Measurements from ENCODE around the gene TEAD2. TPM values are rescaled to one million over a fixed set of nuclear protein-coding genes. Genes with fewer than 3 reads are reported as not detected.
"Not testable (repeated sequence)": the region's sequence is repeated elsewhere in the genome, so short reads cannot be mapped to it uniquely, and the experiment has no call there.

Gene TEAD2
- total RNA-seq, 8 experiments from 2014 or later, result 6.0 to 78.1 (median 14.2) TPM

- no peaks in the 10 kb centered on the region for H3K4me1 ChIP-seq (replicated peaks in 1 of 2)
- in situ Hi-C loops (cut with MboI; ENCODE audit: low pct_unique_long_range_greater_than_20kb in 2 of 9, low sequenced_read_pairs in 9 of 9, unreplicated experiment in 9 of 9), result loop anchor here in 1 of 9 experiments (25.0 kb wide), 1 partner anchor 159 kb away; the partner anchor contains the start of gene RCN3
- no peak overlapping the region for H3K27ac ChIP-seq
- 0 to 100% (median 78%) methylated on average over 1 to 3 of the region's 3 CpGs; no CpG with 5 or more reads in 3 of the 10 experiments for WGBS, 10 experiments
- no peak overlapping the region for H3K4me3 ChIP-seq
- no peak for ATAC-seq (replicated peaks in 6 of 8)
Observed at GRCh38 chr19:49378512-49378911, 16.3 kb upstream of the TEAD2 start.

GRCh38 chr19:49374665-49375434, 12.6 kb upstream of the TEAD2 start:
- in situ Hi-C loops (cut with MboI; ENCODE audit: low pct_unique_long_range_greater_than_20kb in 2 of 9, low sequenced_read_pairs in 9 of 9, unreplicated experiment in 9 of 9), result loop anchor here in 1 of 9 experiments (25.0 kb wide), 1 partner anchor 162 kb away; the partner anchor contains the start of gene RCN3
- no peak for ATAC-seq (replicated peaks in 6 of 8)
- H3K4me3 ChIP-seq, result no peak overlapping the region
- WGBS, 10 experiments, result 69 to 96% (median 83%) methylated on average over 1 to 13 of the region's 16 CpGs; no CpG with 5 or more reads in 5 of the 10 experiments
- no peaks in the 10 kb centered on the region for H3K4me1 ChIP-seq (replicated peaks in 1 of 2)
- no peak overlapping the region for H3K27ac ChIP-seq

DNA sequence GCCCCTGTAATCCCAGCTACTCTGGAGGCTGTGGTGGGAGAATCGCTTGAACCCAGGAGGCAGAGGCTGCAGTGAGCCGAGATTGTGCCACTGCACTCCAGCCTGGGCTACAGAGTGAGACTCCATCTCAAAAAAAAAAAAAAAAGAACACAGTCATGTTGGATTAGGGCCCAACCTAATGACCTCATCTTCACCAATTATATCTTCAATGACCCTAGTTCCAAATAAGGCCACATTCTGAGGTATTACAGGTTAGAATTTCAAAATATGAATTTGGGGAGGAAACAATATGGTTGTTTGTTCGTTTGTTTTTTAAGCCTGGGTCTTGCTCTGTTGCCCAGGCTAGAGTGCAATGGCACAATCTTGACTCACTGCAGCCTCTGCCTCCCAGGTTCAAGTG, 11.0 kb upstream of the TEAD2 start:
- in situ Hi-C loops (cut with MboI; ENCODE audit: low pct_unique_long_range_greater_than_20kb in 2 of 9, low sequenced_read_pairs in 9 of 9, unreplicated experiment in 9 of 9); H3K27ac ChIP-seq; H3K4me3 ChIP-seq; ATAC-seq (replicated peaks in 6 of 8); H3K4me1 ChIP-seq (replicated peaks in 1 of 2): not testable (repeated sequence)
- WGBS, 10 experiments, result 0 to 100% (median 80%) methylated on average over 1 to 2 of the region's 3 CpGs; no CpG with 5 or more reads in 2 of the 10 experiments

GRCh38 chr19:49371184-49371583, 9.0 kb upstream of the TEAD2 start:
- Histone ChIP-seq H3K4me3 (no peak overlapping the region), H3K4me1 (replicated peaks in 1 of 2) (no peaks in the 10 kb centered on the region), H3K27ac (no peak overlapping the region)
- ATAC-seq (replicated peaks in 6 of 8), result no peak
- in situ Hi-C loops (cut with MboI; ENCODE audit: low pct_unique_long_range_greater_than_20kb in 2 of 9, low sequenced_read_pairs in 9 of 9, unreplicated experiment in 9 of 9), result no loop called here
- 35 to 100% (median 74%) methylated on average over 1 to 3 of the region's 3 CpGs; no CpG with 5 or more reads in 1 of the 10 experiments for WGBS, 10 experiments

GRCh38 chr19:49368711-49369358, 6.6 kb upstream of the TEAD2 start:
- H3K4me1 ChIP-seq (replicated peaks in 1 of 2), result peaks cover 0 to 5% of the 10 kb centered on the region in 2 donors
- WGBS, 10 experiments, result 63 to 93% (median 86%) methylated on average over 1 to 5 of the region's 5 CpGs; no CpG with 5 or more reads in 1 of the 10 experiments
- no peak for ATAC-seq (replicated peaks in 6 of 8)
- in situ Hi-C loops (cut with MboI; ENCODE audit: low pct_unique_long_range_greater_than_20kb in 2 of 9, low sequenced_read_pairs in 9 of 9, unreplicated experiment in 9 of 9), result no loop called here
- H3K27ac ChIP-seq, result no peak overlapping the region
- H3K4me3 ChIP-seq, result no peak overlapping the region

DNA sequence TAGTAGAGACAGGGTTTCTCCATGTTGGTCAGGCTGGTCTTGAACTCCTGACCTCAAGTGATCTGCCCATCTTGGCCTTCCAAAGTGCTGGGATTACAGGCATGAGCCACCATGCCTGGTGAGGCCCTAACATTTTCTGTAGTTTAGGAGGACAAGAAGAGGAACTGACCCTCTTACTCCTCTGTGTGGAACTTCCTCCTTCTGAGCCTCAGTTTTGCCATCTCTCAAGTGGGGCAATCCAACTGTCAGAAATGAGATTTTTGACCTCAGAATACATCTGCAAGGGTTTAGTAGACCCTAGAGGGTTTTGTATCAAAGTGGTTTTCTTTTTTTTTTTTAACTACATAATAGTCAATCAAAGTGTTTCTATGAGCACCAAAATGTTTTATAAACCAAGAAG, 3.9 kb upstream of the TEAD2 start:
- H3K4me1 ChIP-seq (replicated peaks in 1 of 2), result peaks cover 0 to 5% of the 10 kb centered on the region in 2 donors
- in situ Hi-C loops (cut with MboI; ENCODE audit: low pct_unique_long_range_greater_than_20kb in 2 of 9, low sequenced_read_pairs in 9 of 9, unreplicated experiment in 9 of 9), result no loop called here
- no peak overlapping the region for H3K4me3 ChIP-seq
- ATAC-seq (replicated peaks in 6 of 8), result no peak
- no peak overlapping the region for H3K27ac ChIP-seq

- WGBS, 10 experiments, result 20 to 81% (median 58%) methylated on average over 1 to 8 of the region's 27 CpGs; no CpG with 5 or more reads in 5 of the 10 experiments
- no peak for ATAC-seq (replicated peaks in 6 of 8)
- Histone ChIP-seq H3K4me3 (peak overlapping the region; percentile 18 to 62 (median 49)), H3K27ac (no peak overlapping the region), H3K4me1 (replicated peaks in 1 of 2) (peaks cover 0 to 5% of the 10 kb centered on the region in 2 donors)
- in situ Hi-C loops (cut with MboI; ENCODE audit: low pct_unique_long_range_greater_than_20kb in 2 of 9, low sequenced_read_pairs in 9 of 9, unreplicated experiment in 9 of 9), result no loop called here
Observed at GRCh38 chr19:49364083-49364737, 2.0 kb upstream of the TEAD2 start.

DNA sequence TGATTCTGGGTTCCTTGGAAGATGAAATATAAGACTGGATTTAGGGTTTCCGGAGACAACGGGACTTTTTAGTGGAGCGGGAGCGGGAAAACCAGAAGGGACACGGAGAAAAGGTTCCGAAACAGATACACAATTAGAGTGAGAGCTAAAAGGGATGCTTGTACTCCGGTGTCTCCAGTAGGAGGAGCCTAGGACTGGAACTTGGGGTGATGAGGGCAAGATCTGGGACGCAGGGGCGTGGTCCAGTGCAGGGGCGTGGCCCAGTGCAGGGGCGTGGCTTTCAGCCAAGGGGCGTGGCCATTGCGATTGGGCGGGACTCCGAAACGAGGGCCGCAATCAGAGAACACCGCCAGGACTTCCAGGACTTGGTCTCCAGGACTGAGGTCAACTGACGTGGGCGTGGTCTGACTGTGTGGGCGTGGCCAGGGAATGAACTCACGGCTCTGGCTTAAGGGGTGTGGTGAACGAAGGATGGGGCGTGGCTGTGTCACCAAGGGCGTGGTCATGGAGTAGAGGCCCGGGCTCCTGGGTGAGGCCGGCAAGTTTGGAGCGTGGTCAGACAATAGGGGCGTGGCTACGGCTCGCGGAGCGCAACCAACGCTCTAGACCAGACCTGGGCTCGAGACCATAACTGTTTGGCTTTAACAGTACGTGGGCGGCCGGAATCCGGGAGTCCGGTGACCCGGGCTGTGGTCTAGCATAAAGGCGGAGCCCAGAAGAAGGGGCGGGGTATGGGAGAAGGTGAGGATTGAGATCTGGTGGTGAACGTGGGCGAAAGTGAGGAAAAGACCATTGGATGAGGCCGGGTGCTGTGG, 1.3 kb upstream of the TEAD2 start, which contains the start of gene DKKL1:
TSS of gene DKKL1 (plus strand) at position 610 of the 815 bp plus-strand sequence. CDS start at position 732, 122 bp downstream.
- 0 to 9% (median 4%) methylated on average over 5 to 20 of the region's 46 CpGs; no CpG with 5 or more reads in 2 of the 10 experiments for WGBS, 10 experiments
- H3K4me3 ChIP-seq, result peak within 1 kb of the TSS; percentile 18 to 62 (median 49)
- peaks cover 0 to 5% of the 10 kb centered on the region in 2 donors for H3K4me1 ChIP-seq (replicated peaks in 1 of 2)
- H3K27ac ChIP-seq, result no peak within 1 kb of the TSS
- in situ Hi-C loops (cut with MboI; ENCODE audit: low pct_unique_long_range_greater_than_20kb in 2 of 9, low sequenced_read_pairs in 9 of 9, unreplicated experiment in 9 of 9), result no loop called here
- peak; percentile 76 to 89 (median 86) for ATAC-seq (replicated peaks in 6 of 8)

GRCh38 chr19:49362929-49363267, 682 bp upstream of the TEAD2 start:
- no peak overlapping the region for H3K27ac ChIP-seq
- in situ Hi-C loops (cut with MboI; ENCODE audit: low pct_unique_long_range_greater_than_20kb in 2 of 9, low sequenced_read_pairs in 9 of 9, unreplicated experiment in 9 of 9), result no loop called here
- ATAC-seq (replicated peaks in 6 of 8), result peak; percentile 1 to 7 (median 2)
- H3K4me3 ChIP-seq, result peak overlapping the region; percentile 2 to 62 (median 49)
- 0 to 20% (median 2%) methylated on average over 1 to 11 of the region's 14 CpGs for WGBS, 10 experiments
- peaks cover 0 to 5% of the 10 kb centered on the region in 2 donors for H3K4me1 ChIP-seq (replicated peaks in 1 of 2)

DNA sequence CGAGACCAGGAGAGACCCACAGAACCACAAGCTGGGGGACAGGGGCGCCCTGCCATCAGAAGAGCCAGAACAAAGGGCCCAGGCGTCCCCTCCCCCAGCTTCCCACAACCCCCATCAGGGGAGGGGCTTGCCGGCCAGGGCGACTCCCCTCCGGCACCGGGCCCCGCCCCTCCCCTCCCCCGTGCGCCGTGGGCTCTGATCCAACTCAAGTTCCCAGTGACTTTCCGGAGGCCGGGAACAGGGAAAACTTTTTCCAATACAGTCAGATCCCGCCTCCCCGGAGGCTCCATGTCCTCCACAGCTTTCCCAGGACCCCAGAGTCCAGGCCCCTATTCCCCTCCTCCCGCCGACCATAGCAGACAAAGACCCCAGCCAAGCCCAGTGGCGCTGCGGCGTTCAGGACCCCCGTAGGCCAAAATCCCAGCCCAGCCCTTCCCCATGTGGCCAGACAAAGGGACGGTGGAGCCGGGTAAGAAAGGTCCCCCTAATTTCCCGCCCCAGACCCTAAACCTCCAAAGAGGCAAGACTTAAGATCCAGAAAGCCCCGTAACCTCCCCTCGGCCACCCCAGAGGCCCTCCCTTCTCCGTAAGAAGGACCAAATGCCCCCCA, 673 bp downstream of the TEAD2 start:
- Histone ChIP-seq H3K27ac (peak overlapping the region; percentile 63 to 77), H3K4me3 (peak overlapping the region; percentile 26 to 62 (median 49)), H3K4me1 (replicated peaks in 1 of 2) (peaks cover under 1 to 8% of the 10 kb centered on the region in 2 donors)
- peak in 7 of 8 experiments; percentile 1 to 21 (median 4) for ATAC-seq (replicated peaks in 6 of 8)
- in situ Hi-C loops (cut with MboI; ENCODE audit: low pct_unique_long_range_greater_than_20kb in 2 of 9, low sequenced_read_pairs in 9 of 9, unreplicated experiment in 9 of 9), result no loop called here
- WGBS, 10 experiments, result 0% methylated on average over 1 of the region's 27 CpGs; no CpG with 5 or more reads in 9 of the 10 experiments

- in situ Hi-C loops (cut with MboI; ENCODE audit: low pct_unique_long_range_greater_than_20kb in 2 of 9, low sequenced_read_pairs in 9 of 9, unreplicated experiment in 9 of 9), result no loop called here
- no peak overlapping the region for H3K27ac ChIP-seq
- WGBS, 10 experiments, result 20 to 96% (median 75%) methylated on average over 1 to 4 of the region's 17 CpGs; no CpG with 5 or more reads in 7 of the 10 experiments
- no peak for ATAC-seq (replicated peaks in 6 of 8)
- peaks cover 3 to 11% of the 10 kb centered on the region in 2 donors for H3K4me1 ChIP-seq (replicated peaks in 1 of 2)
- H3K4me3 ChIP-seq, result no peak overlapping the region
Observed at GRCh38 chr19:49359851-49360820, 2.1 kb downstream of the TEAD2 start.

All from motor neuron (in vitro differentiated cells).